ENCODE measurements around the gene NPDC1.

GRCh38 chr9:137075275-137075775, 29.3 kb upstream of the NPDC1 start:
- TF ChIP-seq, protein P1, sequence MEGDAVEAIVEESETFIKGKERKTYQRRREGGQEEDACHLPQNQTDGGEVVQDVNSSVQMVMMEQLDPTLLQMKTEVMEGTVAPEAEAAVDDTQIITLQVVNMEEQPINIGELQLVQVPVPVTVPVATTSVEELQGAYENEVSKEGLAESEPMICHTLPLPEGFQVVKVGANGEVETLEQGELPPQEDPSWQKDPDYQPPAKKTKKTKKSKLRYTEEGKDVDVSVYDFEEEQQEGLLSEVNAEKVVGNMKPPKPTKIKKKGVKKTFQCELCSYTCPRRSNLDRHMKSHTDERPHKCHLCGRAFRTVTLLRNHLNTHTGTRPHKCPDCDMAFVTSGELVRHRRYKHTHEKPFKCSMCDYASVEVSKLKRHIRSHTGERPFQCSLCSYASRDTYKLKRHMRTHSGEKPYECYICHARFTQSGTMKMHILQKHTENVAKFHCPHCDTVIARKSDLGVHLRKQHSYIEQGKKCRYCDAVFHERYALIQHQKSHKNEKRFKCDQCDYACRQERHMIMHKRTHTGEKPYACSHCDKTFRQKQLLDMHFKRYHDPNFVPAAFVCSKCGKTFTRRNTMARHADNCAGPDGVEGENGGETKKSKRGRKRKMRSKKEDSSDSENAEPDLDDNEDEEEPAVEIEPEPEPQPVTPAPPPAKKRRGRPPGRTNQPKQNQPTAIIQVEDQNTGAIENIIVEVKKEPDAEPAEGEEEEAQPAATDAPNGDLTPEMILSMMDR (IDR thresholded peaks at IDR 0.05; ENCODE audit: low read depth, low read length, missing input control), result no peak
- TF ChIP-seq SP1 (IDR thresholded peaks at IDR 0.05), result no peak
